GM12878 (cell line): ENCODE measurements around the gene PCYT1B. TPM values are rescaled to one million over a fixed set of nuclear protein-coding genes. Genes with fewer than 3 reads are reported as not detected.

Experiments used
- CHD2 ChIP-seq: IDR thresholded peaks from 2 replicates; pipeline ENCODE4 v1.6.1; 2011; ENCODE audit warnings: low read depth, low read length, improper control_type of control experiment, borderline replicate concordance
- CREB1 ChIP-seq: IDR thresholded peaks from 2 replicates; pipeline ENCODE4 v1.6.1; 2012; ENCODE audit warnings: low read depth, mild to moderate bottlenecking, inconsistent platforms
- E2F4 ChIP-seq: IDR thresholded peaks from 2 replicates; pipeline ENCODE4 v1.6.1; 2012; ENCODE audit warnings: low read depth, low read length, improper control_type of control experiment
- ELK1 ChIP-seq: IDR thresholded peaks from 2 replicates; pipeline ENCODE4 v1.6.1; 2012; ENCODE audit warnings: low read depth, low read length, improper control_type of control experiment
- ETV6 ChIP-seq, 2 experiments: fragments of 450-650 bp in 1 of 2; IDR thresholded peaks in 1 of 2; conservative IDR thresholded peaks in 1 of 2; 2 replicates each; pipeline ENCODE4 v1.6.1; 2014; ENCODE audit warnings: antibody characterized with exemption in 1 of 2, borderline replicate concordance in 1 of 2, low read depth in 1 of 2, mild to moderate bottlenecking in 1 of 2, moderate library complexity in 1 of 2
- KLF5 ChIP-seq: fragments of 450-650 bp; IDR thresholded peaks from 2 replicates; pipeline ENCODE4 v1.6.1; 2014; ENCODE audit warnings: mild to moderate bottlenecking; ENCODE audit not compliant: partially characterized antibody
- MXI1 ChIP-seq: fragments of 150-350 bp; IDR thresholded peaks from 2 replicates; pipeline ENCODE4 v1.6.1; 2011; ENCODE audit warnings: low read depth, mild to moderate bottlenecking, inconsistent platforms, low read length, improper control_type of control experiment
- NFIC ChIP-seq: IDR thresholded peaks from 2 replicates; pipeline ENCODE4 v1.6.1; 2012; ENCODE audit warnings: low read depth, mild to moderate bottlenecking, inconsistent platforms, low read length, moderate library complexity
- NFXL1 ChIP-seq: fragments of 450-650 bp; IDR thresholded peaks from 2 replicates; pipeline ENCODE4 v1.6.1; 2017; ENCODE audit warnings: antibody characterized with exemption, mild to moderate bottlenecking, borderline replicate concordance
- NR2F1 ChIP-seq: fragments of 450-650 bp; conservative IDR thresholded peaks from 2 replicates; pipeline ENCODE4 v1.6.1; 2017; ENCODE audit warnings: mild to moderate bottlenecking
- NRF1 ChIP-seq: conservative IDR thresholded peaks from 2 replicates; pipeline ENCODE4 v1.6.1; 2011; ENCODE audit warnings: mild to moderate bottlenecking, low read depth, low read length, improper control_type of control experiment
- POLR2AphosphoS2 ChIP-seq: IDR thresholded peaks from 2 replicates; pipeline ENCODE4 v1.6.1; 2011; ENCODE audit warnings: low read depth, mild to moderate bottlenecking, low read length, improper control_type of control experiment, moderate library complexity
- POLR2AphosphoS5 ChIP-seq: IDR thresholded peaks from 2 replicates; pipeline ENCODE4 v1.6.1; 2011; ENCODE audit warnings: mild to moderate bottlenecking, low read length, inconsistent platforms
- POU2F2 ChIP-seq: IDR thresholded peaks from 3 replicates; pipeline ENCODE4 v1.6.1; 2011; ENCODE audit warnings: low read depth, mild to moderate bottlenecking, low read length, borderline replicate concordance
- TBL1XR1 ChIP-seq: IDR thresholded peaks from 2 replicates; pipeline ENCODE4 v1.6.1; 2012; ENCODE audit warnings: low read depth, low read length, improper control_type of control experiment
- TCF7 ChIP-seq: IDR thresholded peaks from 2 replicates; pipeline ENCODE4 v1.6.1; 2014; ENCODE audit warnings: antibody characterized with exemption, borderline replicate concordance
- USF2 ChIP-seq: IDR thresholded peaks from 2 replicates; pipeline ENCODE4 v1.6.1; 2011; ENCODE audit warnings: low read depth, low read length, improper control_type of control experiment, borderline replicate concordance
- YY1 ChIP-seq: IDR thresholded peaks from 2 replicates; pipeline ENCODE4 v1.6.1; 2011; ENCODE audit warnings: low read depth, mild to moderate bottlenecking, low read length
- ZNF207 ChIP-seq: fragments of 450-650 bp; IDR thresholded peaks from 2 replicates; pipeline ENCODE4 v1.6.1; 2014; ENCODE audit warnings: antibody characterized with exemption, mild to moderate bottlenecking, borderline replicate concordance
- ZNF687 ChIP-seq: fragments of 450-650 bp; IDR thresholded peaks from 2 replicates; pipeline ENCODE4 v1.6.1; 2017; ENCODE audit warnings: mild to moderate bottlenecking, moderate library complexity
- ZZZ3 ChIP-seq: IDR thresholded peaks from 2 replicates; pipeline ENCODE4 v1.6.1; 2011; ENCODE audit warnings: low read depth; ENCODE audit not compliant: control insufficient read depth, insufficient read length
- polyA plus RNA-seq, 11 experiments: library from polyadenylated mRNA; depleted of rRNA in 4 of 11; unstranded in 6 of 11; stranded (reverse) in 5 of 11; fragments of >200 nt; fragmentation: Nextera tagmentation in 4 of 11; fragmentation: Illumina TruSeq in 1 of 11; extraction: Ambion mirVana in 4 of 11; extraction: Trizol in 1 of 11; gene quantifications; 1 replicate in 1 of 11; 2 replicates in 10 of 11; pipeline versions ENCODE4 v1.2.1 to v1.2.3, GENCODE V29; 2011 to 2016; ENCODE audit warnings: inconsistent platforms in 2 of 11, missing spikeins in 2 of 11, low read depth in 1 of 11
- total RNA-seq, 4 experiments: library from RNA; depleted of rRNA in 3 of 4; stranded (reverse); fragments of >200 nt in 3 of 4; fragmentation: Illumina TruSeq in 1 of 4; extraction: Trizol in 1 of 4; gene quantifications; 2 replicates each; pipeline versions ENCODE4 v1.2.1 to v1.2.3, GENCODE V29; 2013 to 2021

Gene PCYT1B
- total and polyA plus RNA-seq, 10 of the 15 experiments (the other 5 are each of a cell fraction or from before 2014, with no cell fraction given): 0.10 TPM; not detected in 9

- TF ChIP-seq NFXL1 (no peak), ZNF207 (0 out of 2 replicates have a peak, but pooled peaks have one; percentile 61), CREB1 (peak; percentile 99), ZZZ3 (no peak), E2F4 (peak; percentile 83), USF2 (no peak), CHD2 (peak; percentile 56; the same call in 1 of the 2 replicates), NFIC (no peak), NR2F1 (peak; percentile 71), KLF5 (no peak), YY1 (peak; percentile 22; the same call in 1 of the 2 replicates), POLR2AphosphoS5 (peak; percentile 33; the same call in 1 of the 2 replicates), POLR2AphosphoS2 (no peak), ETV6 (conservative IDR thresholded peaks at IDR 0.05 in 1 of 2, IDR thresholded peaks at IDR 0.05 in 1 of 2; ENCODE audit: borderline replicate concordance in 1 of 2, low read depth in 1 of 2) (no peak; a peak in 1 of 4 replicates), TCF7 (no peak), ZNF687 (no peak), TBL1XR1 (no peak), NRF1 (peak; percentile 47), ELK1 (peak; percentile 80; the same call in 1 of the 2 replicates), MXI1 (peak; percentile 26; the same call in 1 of the 2 replicates), POU2F2 (no peak)
Observed at GRCh38 chrX:24693453-24694202, 46.5 kb upstream of the PCYT1B start, which contains the start of gene POLA1 (continued).
